Osteoblast (primary cell): ENCODE results near the gene ZBTB7B. TPM values are rescaled to one million over a fixed set of nuclear protein-coding genes. Genes with fewer than 3 reads are reported as not detected.

Experiments used
- DNase-seq: peaks from one replicate; pipeline ENCODE4 v3.0.0; 2011; ENCODE audit warnings: low spot score, mixed read lengths; ENCODE audit not compliant: insufficient read length; ENCODE audit errors: missing footprints
- H2AFZ ChIP-seq: 2 replicates; pipeline ENCODE4 v1.6.0; 2011; ENCODE audit warnings: mild to moderate bottlenecking, low read length
- H3K27ac ChIP-seq: 2 replicates; pipeline ENCODE4 v1.5.1; 2011; ENCODE audit warnings: mild to moderate bottlenecking, low read depth, low read length, moderate library complexity
- H3K27me3 ChIP-seq: 2 replicates; pipeline ENCODE4 v1.6.0; 2012; ENCODE audit warnings: mild to moderate bottlenecking, control low read depth, inconsistent platforms, low read length, moderate library complexity; ENCODE audit not compliant: insufficient read depth
- H3K36me3 ChIP-seq: 2 replicates; pipeline ENCODE4 v1.5.1; 2011; ENCODE audit warnings: mild to moderate bottlenecking, low read length, control low read depth, moderate library complexity; ENCODE audit not compliant: insufficient read depth
- H3K4me1 ChIP-seq: 2 replicates; pipeline ENCODE4 v1.5.1; 2011; ENCODE audit warnings: mild to moderate bottlenecking, low read length, control low read depth, moderate library complexity; ENCODE audit not compliant: insufficient read depth
- H3K4me2 ChIP-seq: 2 replicates; pipeline ENCODE4 v1.6.0; 2011; ENCODE audit warnings: mild to moderate bottlenecking, low read length; ENCODE audit not compliant: insufficient read depth
- H3K4me3 ChIP-seq: fragments of 200-600 bp; sonication (generic); 3 replicates; pipeline ENCODE4 v1.5.1; 2012; ENCODE audit warnings: mild to moderate bottlenecking, low read length, inconsistent platforms; ENCODE audit not compliant: insufficient read depth
- H3K79me2 ChIP-seq: 2 replicates; pipeline ENCODE4 v1.6.0; 2012; ENCODE audit warnings: mild to moderate bottlenecking, low read length, control low read depth, inconsistent platforms; ENCODE audit not compliant: insufficient read depth
- H3K9me3 ChIP-seq: 2 replicates; pipeline ENCODE4 v1.5.1; 2011; ENCODE audit warnings: low read depth, low read length, control low read depth
- H4K20me1 ChIP-seq: 2 replicates; pipeline ENCODE4 v1.6.0; 2012; ENCODE audit warnings: mild to moderate bottlenecking, low read length, control low read depth; ENCODE audit not compliant: insufficient read depth
- total RNA-seq: library from RNA; depleted of rRNA; stranded (reverse); fragments of >200 nt; gene quantifications from 2 replicates; pipeline ENCODE4 v1.2.3, GENCODE V29; 2012
- TF ChIP-seq, protein P1 (sequence below): IDR thresholded peaks from 2 replicates; pipeline ENCODE4 v1.5.1; 2011; ENCODE audit warnings: mild to moderate bottlenecking, low read depth, low read length, moderate library complexity; ENCODE audit errors: extremely low read depth

Gene ZBTB7B
- total RNA-seq, 1 donor: 23.5 TPM

DNA sequence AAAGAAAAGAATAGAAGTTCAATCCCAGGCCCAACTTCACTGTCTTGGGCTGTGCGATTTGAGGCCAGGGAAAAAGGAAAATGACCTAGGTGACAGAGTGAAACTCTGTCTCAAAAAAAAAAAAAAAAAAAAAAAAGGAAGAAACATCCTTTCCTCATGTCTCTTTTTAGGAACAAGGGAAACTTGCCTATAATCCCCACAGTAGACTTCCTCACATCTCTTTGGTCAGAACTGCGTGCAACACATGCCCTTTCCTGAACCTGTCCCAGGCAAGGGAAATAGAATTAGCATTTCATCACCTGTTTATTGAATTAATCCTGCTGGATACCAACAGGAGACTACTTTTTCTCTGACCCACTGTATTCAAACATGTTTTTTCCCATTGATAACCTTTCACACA is 33.3 kb downstream of the ZBTB7B start:
- no peaks in the 10 kb centered on the region for H4K20me1 ChIP-seq
- no peaks in the 10 kb centered on the region for H3K9me3 ChIP-seq
- TF ChIP-seq, protein P1, sequence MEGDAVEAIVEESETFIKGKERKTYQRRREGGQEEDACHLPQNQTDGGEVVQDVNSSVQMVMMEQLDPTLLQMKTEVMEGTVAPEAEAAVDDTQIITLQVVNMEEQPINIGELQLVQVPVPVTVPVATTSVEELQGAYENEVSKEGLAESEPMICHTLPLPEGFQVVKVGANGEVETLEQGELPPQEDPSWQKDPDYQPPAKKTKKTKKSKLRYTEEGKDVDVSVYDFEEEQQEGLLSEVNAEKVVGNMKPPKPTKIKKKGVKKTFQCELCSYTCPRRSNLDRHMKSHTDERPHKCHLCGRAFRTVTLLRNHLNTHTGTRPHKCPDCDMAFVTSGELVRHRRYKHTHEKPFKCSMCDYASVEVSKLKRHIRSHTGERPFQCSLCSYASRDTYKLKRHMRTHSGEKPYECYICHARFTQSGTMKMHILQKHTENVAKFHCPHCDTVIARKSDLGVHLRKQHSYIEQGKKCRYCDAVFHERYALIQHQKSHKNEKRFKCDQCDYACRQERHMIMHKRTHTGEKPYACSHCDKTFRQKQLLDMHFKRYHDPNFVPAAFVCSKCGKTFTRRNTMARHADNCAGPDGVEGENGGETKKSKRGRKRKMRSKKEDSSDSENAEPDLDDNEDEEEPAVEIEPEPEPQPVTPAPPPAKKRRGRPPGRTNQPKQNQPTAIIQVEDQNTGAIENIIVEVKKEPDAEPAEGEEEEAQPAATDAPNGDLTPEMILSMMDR: no peak
- H2AFZ ChIP-seq: no peak overlapping the region
- no peaks in the 10 kb centered on the region for H3K79me2 ChIP-seq
- H3K27ac ChIP-seq: no peak overlapping the region
- no peaks in the 10 kb centered on the region for H3K4me1 ChIP-seq
- H3K4me3 ChIP-seq: no peak overlapping the region
- H3K4me2 ChIP-seq: no peak overlapping the region
- peaks cover 11% of the 10 kb centered on the region for H3K27me3 ChIP-seq
- no peaks in the 10 kb centered on the region for H3K36me3 ChIP-seq
- DNase-seq: no peak

DNA sequence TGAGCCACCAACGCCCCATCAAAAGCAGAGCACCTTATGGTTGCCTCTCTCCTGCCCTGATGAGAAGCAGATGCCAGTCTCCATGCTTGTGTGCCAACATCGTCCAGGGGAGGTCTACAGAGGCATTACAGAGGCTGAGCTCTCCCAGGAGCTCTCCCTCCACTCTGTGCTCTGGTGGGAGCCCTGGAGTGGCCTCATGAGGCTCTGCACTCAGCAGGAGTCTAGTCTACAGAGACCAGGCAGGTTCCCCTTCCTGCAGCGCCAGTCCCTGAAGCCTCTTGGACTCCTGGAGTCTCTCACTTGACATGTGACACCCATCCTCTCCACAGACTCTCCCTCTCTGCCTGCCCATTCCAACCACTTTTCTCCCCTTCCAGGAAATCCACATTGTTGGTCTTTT is 34.4 kb downstream of the ZBTB7B start:
- Histone ChIP-seq H3K4me2 (no peak overlapping the region), H3K36me3 (no peaks in the 10 kb centered on the region), H2AFZ (no peak overlapping the region), H3K27ac (no peak overlapping the region), H3K4me1 (no peaks in the 10 kb centered on the region), H4K20me1 (no peaks in the 10 kb centered on the region), H3K79me2 (no peaks in the 10 kb centered on the region), H3K27me3 (peaks cover 11% of the 10 kb centered on the region), H3K4me3 (no peak overlapping the region), H3K9me3 (no peaks in the 10 kb centered on the region)
- no peak for DNase-seq
- TF ChIP-seq, protein P1: no peak

DNA sequence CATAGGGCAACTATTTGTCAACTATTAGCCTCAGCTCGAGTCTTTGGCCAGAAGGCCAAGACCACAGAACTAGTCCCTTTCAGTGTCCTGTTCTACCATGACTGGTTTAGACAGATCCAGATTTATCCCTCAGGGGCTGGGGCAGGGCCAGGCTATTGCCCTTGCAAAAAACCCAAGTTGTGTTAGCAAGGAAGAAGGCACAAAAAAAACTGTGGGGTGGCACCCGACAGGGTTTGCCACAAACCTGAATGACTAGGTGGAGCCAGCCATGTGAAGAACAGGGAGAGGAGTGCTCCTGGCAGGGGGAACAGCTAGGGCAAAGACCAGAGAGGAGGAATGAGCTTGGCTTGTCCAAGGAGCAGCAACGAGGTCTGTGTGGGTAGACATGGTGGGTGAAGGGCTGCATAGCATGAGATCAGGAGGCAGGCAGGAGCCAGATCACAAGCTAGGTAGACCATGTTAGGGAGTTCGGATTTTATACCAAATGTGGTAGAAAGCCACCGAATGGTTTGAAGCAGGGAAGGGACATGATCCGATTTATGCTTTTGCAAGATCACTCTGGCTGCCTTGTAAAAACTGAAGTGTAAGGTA is 35.3 kb downstream of the ZBTB7B start:
- Histone ChIP-seq H3K9me3 (no peaks in the 10 kb centered on the region), H2AFZ (no peak overlapping the region), H3K27me3 (peaks cover 11% of the 10 kb centered on the region), H3K4me3 (no peak overlapping the region), H3K79me2 (no peaks in the 10 kb centered on the region), H3K4me2 (no peak overlapping the region), H4K20me1 (no peaks in the 10 kb centered on the region), H3K36me3 (no peaks in the 10 kb centered on the region), H3K4me1 (no peaks in the 10 kb centered on the region), H3K27ac (no peak overlapping the region)
- DNase-seq: no peak
- TF ChIP-seq, protein P1: no peak

DNA sequence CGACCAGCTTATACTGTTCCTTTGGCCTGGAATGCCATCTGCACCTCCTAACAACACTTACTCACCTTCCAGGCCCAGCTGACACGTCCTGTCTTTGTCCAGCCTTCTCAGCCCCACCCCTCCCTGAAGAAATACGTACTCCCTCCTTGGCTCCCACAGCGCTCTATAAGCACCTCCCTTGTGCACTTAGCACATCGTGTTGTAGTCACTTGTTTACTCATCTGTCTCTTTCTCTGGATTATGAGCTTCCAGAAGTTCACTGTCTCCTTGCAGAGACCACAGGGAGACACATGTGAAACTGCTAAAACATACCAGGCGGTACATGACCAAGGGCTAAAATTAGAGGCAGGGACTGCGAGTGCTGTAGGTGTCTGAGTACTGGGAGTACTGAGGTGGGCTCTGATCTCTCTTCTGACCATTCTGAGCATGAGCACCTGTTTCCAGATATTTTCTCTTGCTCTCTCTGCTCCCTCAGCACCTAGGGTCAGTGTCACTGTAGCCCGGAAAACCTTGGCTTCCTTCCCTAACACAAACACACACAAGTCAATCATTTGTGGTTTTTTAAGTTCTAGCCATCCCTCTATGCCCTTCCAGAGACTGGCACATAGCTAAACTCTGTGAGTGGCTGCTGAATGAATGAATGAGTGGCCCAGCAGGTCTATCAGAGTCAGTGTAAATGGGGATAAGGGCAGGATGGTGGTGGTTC is 36.2 kb downstream of the ZBTB7B start:
- H3K4me3 ChIP-seq: no peak overlapping the region
- H4K20me1 ChIP-seq: no peaks in the 10 kb centered on the region
- peak; percentile 65 for DNase-seq
- H3K36me3 ChIP-seq: no peaks in the 10 kb centered on the region
- H2AFZ ChIP-seq: no peak overlapping the region
- H3K79me2 ChIP-seq: no peaks in the 10 kb centered on the region
- H3K27ac ChIP-seq: no peak overlapping the region
- TF ChIP-seq, protein P1: no peak
- no peaks in the 10 kb centered on the region for H3K9me3 ChIP-seq
- peaks cover 11% of the 10 kb centered on the region for H3K27me3 ChIP-seq
- H3K4me2 ChIP-seq: no peak overlapping the region
- no peaks in the 10 kb centered on the region for H3K4me1 ChIP-seq
